Measurements from ENCODE around the gene ITPKC.

The ITPKC gene

GRCh38 chr19:40702337-40703012 is 14.4 kb upstream of the ITPKC start:
- no peaks in the 10 kb centered on the region for H3K9me3 ChIP-seq (ENCODE audit: control insufficient read depth, insufficient read depth, low read length)
- H3K4me1 ChIP-seq (ENCODE audit: control insufficient read depth, insufficient read depth, low read length): no peaks in the 10 kb centered on the region; the same call in none of the 2 replicates
- no peaks in the 10 kb centered on the region for H3K27me3 ChIP-seq (ENCODE audit: control insufficient read depth, insufficient read depth, low read length)
- H3K4me3 ChIP-seq (ENCODE audit: low read length): no peak overlapping the region
- WGBS (ENCODE audit: insufficient coverage, insufficient read length): 100% methylated on average over 1 of the region's 18 CpGs
- H3K27ac ChIP-seq (ENCODE audit: low read length): no peak overlapping the region
- peaks cover 26% of the 10 kb centered on the region for H3K36me3 ChIP-seq (ENCODE audit: control insufficient read depth, insufficient read depth, low read length)
- DNase-seq (ENCODE audit: low read depth, low spot score): no peak

- Histone ChIP-seq H3K4me1 (ENCODE audit: control insufficient read depth, insufficient read depth, low read length) (no peaks in the 10 kb centered on the region; the same call in none of the 2 replicates), H3K27me3 (ENCODE audit: control insufficient read depth, insufficient read depth, low read length) (no peaks in the 10 kb centered on the region), H3K4me3 (ENCODE audit: low read length) (no peak overlapping the region), H3K9me3 (ENCODE audit: control insufficient read depth, insufficient read depth, low read length) (no peaks in the 10 kb centered on the region), H3K27ac (ENCODE audit: low read length) (no peak overlapping the region), H3K36me3 (ENCODE audit: control insufficient read depth, insufficient read depth, low read length) (peaks cover 26% of the 10 kb centered on the region)
- no CpG with 5 or more reads among the region's 24 CpGs for WGBS (ENCODE audit: insufficient coverage, insufficient read length)
- no peak for DNase-seq (ENCODE audit: low read depth, low spot score)
These were observed 13.7 kb upstream of the ITPKC start for GRCh38 chr19:40703029-40703755.

GRCh38 chr19:40704491-40705361 is 12.2 kb upstream of the ITPKC start:
- no CpG with 5 or more reads among the region's 18 CpGs for WGBS (ENCODE audit: insufficient coverage, insufficient read length)
- no peak for DNase-seq (ENCODE audit: low read depth, low spot score)
- no peaks in the 10 kb centered on the region for H3K27me3 ChIP-seq (ENCODE audit: control insufficient read depth, insufficient read depth, low read length)
- H3K36me3 ChIP-seq (ENCODE audit: control insufficient read depth, insufficient read depth, low read length): peaks cover 26% of the 10 kb centered on the region
- no peak overlapping the region for H3K4me3 ChIP-seq (ENCODE audit: low read length)
- no peaks in the 10 kb centered on the region for H3K9me3 ChIP-seq (ENCODE audit: control insufficient read depth, insufficient read depth, low read length)
- no peaks in the 10 kb centered on the region; the same call in none of the 2 replicates for H3K4me1 ChIP-seq (ENCODE audit: control insufficient read depth, insufficient read depth, low read length)
- H3K27ac ChIP-seq (ENCODE audit: low read length): no peak overlapping the region

DNA sequence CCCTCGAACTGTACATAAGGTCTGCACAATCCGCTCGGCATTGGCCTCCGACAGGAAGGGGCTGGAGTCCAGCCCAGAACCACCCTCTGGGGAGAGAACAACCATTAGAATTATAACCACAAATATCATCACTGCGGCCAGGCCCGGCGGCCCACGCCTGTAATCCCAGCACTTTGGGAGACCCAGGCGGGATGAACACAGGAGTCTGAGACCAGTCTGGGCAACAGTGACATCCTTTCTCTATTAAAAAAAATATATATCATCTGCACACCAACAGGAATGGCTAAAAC is 11.6 kb upstream of the ITPKC start:
- WGBS (ENCODE audit: insufficient coverage, insufficient read length): no CpG with 5 or more reads among the region's 9 CpGs
- H3K27me3 ChIP-seq (ENCODE audit: control insufficient read depth, insufficient read depth, low read length): no peaks in the 10 kb centered on the region
- no peaks in the 10 kb centered on the region for H3K9me3 ChIP-seq (ENCODE audit: control insufficient read depth, insufficient read depth, low read length)
- H3K27ac ChIP-seq (ENCODE audit: low read length): no peak overlapping the region
- no peak for DNase-seq (ENCODE audit: low read depth, low spot score)
- peaks cover 26% of the 10 kb centered on the region for H3K36me3 ChIP-seq (ENCODE audit: control insufficient read depth, insufficient read depth, low read length)
- H3K4me3 ChIP-seq (ENCODE audit: low read length): no peak overlapping the region
- no peaks in the 10 kb centered on the region; the same call in 1 of the 2 replicates for H3K4me1 ChIP-seq (ENCODE audit: control insufficient read depth, insufficient read depth, low read length)

- H3K4me1 ChIP-seq (ENCODE audit: control insufficient read depth, insufficient read depth, low read length): no peaks in the 10 kb centered on the region; the same call in 1 of the 2 replicates
- H3K9me3 ChIP-seq (ENCODE audit: control insufficient read depth, insufficient read depth, low read length): no peaks in the 10 kb centered on the region
- no peak overlapping the region for H3K27ac ChIP-seq (ENCODE audit: low read length)
- DNase-seq (ENCODE audit: low read depth, low spot score): no peak
- H3K4me3 ChIP-seq (ENCODE audit: low read length): no peak overlapping the region
- H3K36me3 ChIP-seq (ENCODE audit: control insufficient read depth, insufficient read depth, low read length): peaks cover 26% of the 10 kb centered on the region
- no CpG with 5 or more reads among the region's 7 CpGs for WGBS (ENCODE audit: insufficient coverage, insufficient read length)
- no peaks in the 10 kb centered on the region for H3K27me3 ChIP-seq (ENCODE audit: control insufficient read depth, insufficient read depth, low read length)
These were observed 10.8 kb upstream of the ITPKC start for GRCh38 chr19:40705950-40706619.

DNA sequence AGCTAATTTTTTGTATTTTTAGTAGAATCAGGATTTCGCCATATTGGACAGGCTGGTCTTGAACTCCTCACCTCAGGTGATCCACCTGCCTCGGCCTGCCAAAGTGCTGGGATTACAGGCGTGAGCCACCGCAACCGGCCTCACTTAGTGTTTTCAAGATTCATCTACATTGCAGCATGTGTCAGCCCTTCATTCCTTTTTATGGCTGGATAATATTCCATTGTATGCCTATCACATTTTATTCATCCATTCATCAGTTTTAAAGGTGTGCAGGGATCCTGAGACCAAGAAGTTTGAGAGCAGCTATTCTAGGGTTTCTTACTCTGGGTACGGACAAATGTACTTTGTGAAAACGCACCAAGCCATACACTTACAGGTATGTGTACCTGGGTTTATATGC is 9.3 kb upstream of the ITPKC start:
- Histone ChIP-seq H3K4me1 (ENCODE audit: control insufficient read depth, insufficient read depth, low read length) (no peaks in the 10 kb centered on the region), H3K4me3 (ENCODE audit: low read length) (no peak overlapping the region), H3K36me3 (ENCODE audit: control insufficient read depth, insufficient read depth, low read length) (peaks cover 18% of the 10 kb centered on the region), H3K27me3 (ENCODE audit: control insufficient read depth, insufficient read depth, low read length) (no peaks in the 10 kb centered on the region), H3K27ac (ENCODE audit: low read length) (no peak overlapping the region), H3K9me3 (ENCODE audit: control insufficient read depth, insufficient read depth, low read length) (no peaks in the 10 kb centered on the region)
- no CpG with 5 or more reads among the region's 7 CpGs for WGBS (ENCODE audit: insufficient coverage, insufficient read length)
- no peak for DNase-seq (ENCODE audit: low read depth, low spot score)

DNA sequence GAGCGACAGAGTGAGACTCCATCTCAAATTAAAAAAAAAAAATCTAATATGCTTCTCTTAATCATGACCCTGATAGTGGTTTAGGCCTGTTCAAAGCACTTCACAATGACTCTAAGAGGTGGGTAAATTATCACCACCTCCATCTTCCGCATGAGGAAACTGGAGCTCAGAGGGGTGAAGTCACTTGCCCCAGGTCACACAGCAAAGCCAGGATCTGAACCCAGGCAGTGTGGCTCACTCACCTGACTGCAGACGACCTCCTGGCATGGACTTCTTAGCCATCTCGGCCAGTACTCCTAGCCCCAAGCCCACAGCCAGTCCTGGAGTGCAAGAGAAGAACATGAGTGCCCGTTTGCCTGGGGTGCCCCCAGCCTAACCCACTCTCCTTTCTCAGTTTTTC is 7.1 kb upstream of the ITPKC start:
- Histone ChIP-seq H3K27me3 (ENCODE audit: control insufficient read depth, insufficient read depth, low read length) (no peaks in the 10 kb centered on the region), H3K4me1 (ENCODE audit: control insufficient read depth, insufficient read depth, low read length) (no peaks in the 10 kb centered on the region), H3K4me3 (ENCODE audit: low read length) (no peak overlapping the region), H3K9me3 (ENCODE audit: control insufficient read depth, insufficient read depth, low read length) (no peaks in the 10 kb centered on the region), H3K27ac (ENCODE audit: low read length) (no peak overlapping the region), H3K36me3 (ENCODE audit: control insufficient read depth, insufficient read depth, low read length) (peaks cover 10% of the 10 kb centered on the region)
- no peak for DNase-seq (ENCODE audit: low read depth, low spot score)
- WGBS (ENCODE audit: insufficient coverage, insufficient read length): no CpG with 5 or more reads among the region's 5 CpGs

DNA sequence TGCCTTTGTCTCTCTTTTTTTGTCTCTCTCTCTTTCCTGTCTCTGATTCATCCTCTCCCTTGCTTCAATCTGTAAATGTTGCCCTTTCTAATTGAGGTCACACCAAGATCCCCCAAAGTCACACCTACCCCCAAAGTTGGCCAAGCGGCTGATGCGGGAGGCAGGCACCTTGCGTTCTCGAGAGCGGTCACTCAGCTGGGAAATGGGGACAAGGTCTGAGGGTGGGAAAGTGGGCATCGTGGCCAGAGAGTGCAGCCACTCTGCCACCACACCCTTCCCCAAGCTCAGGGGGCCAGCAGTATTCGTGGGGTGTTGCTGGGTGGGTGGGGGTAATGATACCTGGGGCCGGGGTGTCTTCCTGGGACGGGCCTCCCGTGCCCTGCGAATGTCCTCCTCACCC is 3.0 kb upstream of the ITPKC start:
- WGBS (ENCODE audit: insufficient coverage, insufficient read length): no CpG with 5 or more reads among the region's 11 CpGs
- no peak for DNase-seq (ENCODE audit: low read depth, low spot score)
- Histone ChIP-seq H3K9me3 (ENCODE audit: control insufficient read depth, insufficient read depth, low read length) (no peaks in the 10 kb centered on the region), H3K4me3 (ENCODE audit: low read length) (no peak overlapping the region), H3K27me3 (ENCODE audit: control insufficient read depth, insufficient read depth, low read length) (no peaks in the 10 kb centered on the region), H3K27ac (ENCODE audit: low read length) (no peak overlapping the region), H3K36me3 (ENCODE audit: control insufficient read depth, insufficient read depth, low read length) (peaks cover 4% of the 10 kb centered on the region), H3K4me1 (ENCODE audit: control insufficient read depth, insufficient read depth, low read length) (peaks cover 3% of the 10 kb centered on the region; the same call in 1 of the 2 replicates)

DNA sequence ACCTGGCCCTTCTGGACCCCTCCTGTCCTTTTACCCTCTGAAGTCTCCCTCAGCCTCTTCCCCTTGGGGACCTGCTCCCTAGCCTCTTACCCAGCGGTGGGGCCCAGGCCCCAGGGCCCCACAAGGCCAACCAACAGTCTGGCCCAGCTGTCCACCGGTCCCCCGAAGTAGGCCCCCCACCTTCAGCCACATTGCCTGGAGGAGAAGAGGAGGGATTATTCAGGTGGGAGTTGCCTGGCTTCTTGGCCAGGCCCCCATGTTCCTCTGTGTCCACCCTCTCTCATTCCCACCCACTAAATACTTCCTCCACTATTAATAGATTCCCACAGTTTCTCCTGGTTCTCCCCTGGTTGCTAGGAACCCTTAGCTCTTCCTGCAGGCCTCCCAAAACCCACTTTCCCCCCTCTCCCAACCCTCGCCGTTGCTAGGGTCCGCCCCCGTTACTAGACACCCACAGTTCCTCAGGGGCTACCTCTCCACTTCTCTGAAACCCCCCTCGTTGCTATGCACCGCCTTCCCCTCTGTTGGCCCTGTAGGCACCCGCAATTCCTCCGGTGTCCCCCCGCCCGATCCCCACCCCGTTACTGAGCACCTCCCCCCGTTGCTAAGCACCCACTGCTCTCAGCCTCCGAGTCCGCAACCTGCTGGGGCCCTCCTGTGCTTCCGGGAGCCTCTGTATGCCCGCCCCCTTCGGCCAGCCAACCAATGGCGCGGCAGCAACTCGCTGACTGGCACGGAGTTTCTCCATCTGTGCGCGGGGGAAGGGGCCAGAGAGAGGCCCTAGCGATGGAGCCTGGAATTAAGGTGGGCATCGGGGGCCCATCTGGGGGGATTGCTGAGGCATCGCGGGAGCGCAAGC is 2.2 kb upstream of the ITPKC start:
- Histone ChIP-seq H3K27me3 (ENCODE audit: control insufficient read depth, insufficient read depth, low read length) (no peaks in the 10 kb centered on the region), H3K4me3 (ENCODE audit: low read length) (peak overlapping the region; percentile 63; the same call in 1 of the 2 replicates), H3K36me3 (ENCODE audit: control insufficient read depth, insufficient read depth, low read length) (peaks cover 4% of the 10 kb centered on the region), H3K27ac (ENCODE audit: low read length) (no peak overlapping the region), H3K9me3 (ENCODE audit: control insufficient read depth, insufficient read depth, low read length) (no peaks in the 10 kb centered on the region), H3K4me1 (ENCODE audit: control insufficient read depth, insufficient read depth, low read length) (peaks cover 4% of the 10 kb centered on the region; the same call in 1 of the 2 replicates)
- DNase-seq (ENCODE audit: low read depth, low spot score): peak; percentile 84
- no CpG with 5 or more reads among the region's 31 CpGs for WGBS (ENCODE audit: insufficient coverage, insufficient read length)

All from iPS DF 6.9 (cell line).